Measurements from ENCODE around the gene CDCA3.

DNA sequence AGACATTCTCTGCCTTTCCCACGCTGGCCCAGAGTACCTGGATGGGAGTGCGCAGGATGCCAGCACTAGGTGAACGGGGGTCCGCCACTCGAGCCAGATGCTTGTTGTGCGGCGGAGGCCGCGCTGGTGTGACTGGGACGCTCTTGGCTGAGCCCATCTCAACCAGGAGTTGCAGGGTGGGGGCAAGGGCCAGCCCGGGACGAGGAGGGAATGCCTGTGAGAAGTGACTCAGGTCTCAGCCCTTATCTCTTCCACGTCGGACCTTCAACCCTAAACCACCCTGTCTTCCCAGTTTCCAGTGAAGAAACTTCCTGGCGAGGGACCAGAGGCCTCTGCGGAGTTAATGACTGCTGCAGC, 312 bp downstream of the CDCA3 start:
- TF ChIP-seq CTCF (conservative IDR thresholded peaks at IDR 0.05 in 1 of 2, IDR thresholded peaks at IDR 0.05 in 1 of 2; ENCODE audit: extremely low read depth in 1 of 2, insufficient read depth in 1 of 2, low read depth in 1 of 2, low read length in 2 of 2) = no peak
- TF ChIP-seq EZH2 (IDR thresholded peaks at IDR 0.05; ENCODE audit: borderline replicate concordance, low read length) = no peak

All from mammary epithelial cell (primary cell).